ENCODE data around the gene SLC25A13. TPM values are rescaled to one million over a fixed set of nuclear protein-coding genes. Genes with fewer than 3 reads are reported as not detected.

SLC25A13 gene
- total RNA-seq, 1 donor from 2014 or later: 21.9 TPM

- Histone ChIP-seq H3K36me3 (ENCODE audit: control insufficient read depth in 3 of 3, insufficient read depth in 3 of 3, low read length in 3 of 3) (no peaks in the 10 kb centered on the region), H3K27me3 (ENCODE audit: control insufficient read depth in 3 of 3, insufficient read depth in 3 of 3, low read length in 3 of 3) (no peaks in the 10 kb centered on the region), H3K4me3 (ENCODE audit: low read length in 3 of 3) (no peak overlapping the region), H3K9ac (ENCODE audit: low read depth in 1 of 3, low read length in 3 of 3) (no peak overlapping the region), H3K9me3 (ENCODE audit: control insufficient read depth in 3 of 3, low read length in 3 of 3) (no peaks in the 10 kb centered on the region), H3K4me1 (ENCODE audit: control insufficient read depth in 3 of 3, insufficient read depth in 3 of 3, low read length in 3 of 3) (no peaks in the 10 kb centered on the region), H3K27ac (ENCODE audit: low read depth, low read length) (no peak overlapping the region)
These were observed 24.5 kb upstream of the SLC25A13 start for GRCh38 chr7:96346293-96346953.

- no peak overlapping the region for H3K9ac ChIP-seq (ENCODE audit: low read depth in 1 of 3, low read length in 3 of 3)
- no peaks in the 10 kb centered on the region for H3K4me1 ChIP-seq (ENCODE audit: control insufficient read depth in 3 of 3, insufficient read depth in 3 of 3, low read length in 3 of 3)
- H3K4me3 ChIP-seq (ENCODE audit: low read length in 3 of 3): no peak overlapping the region
- no peaks in the 10 kb centered on the region for H3K36me3 ChIP-seq (ENCODE audit: control insufficient read depth in 3 of 3, insufficient read depth in 3 of 3, low read length in 3 of 3)
- H3K27ac ChIP-seq (ENCODE audit: low read depth, low read length): no peak overlapping the region
- H3K27me3 ChIP-seq (ENCODE audit: control insufficient read depth in 3 of 3, insufficient read depth in 3 of 3, low read length in 3 of 3): no peaks in the 10 kb centered on the region
- H3K9me3 ChIP-seq (ENCODE audit: control insufficient read depth in 3 of 3, low read length in 3 of 3): no peaks in the 10 kb centered on the region
These were observed 22.3 kb upstream of the SLC25A13 start for GRCh38 chr7:96344236-96344635.

DNA sequence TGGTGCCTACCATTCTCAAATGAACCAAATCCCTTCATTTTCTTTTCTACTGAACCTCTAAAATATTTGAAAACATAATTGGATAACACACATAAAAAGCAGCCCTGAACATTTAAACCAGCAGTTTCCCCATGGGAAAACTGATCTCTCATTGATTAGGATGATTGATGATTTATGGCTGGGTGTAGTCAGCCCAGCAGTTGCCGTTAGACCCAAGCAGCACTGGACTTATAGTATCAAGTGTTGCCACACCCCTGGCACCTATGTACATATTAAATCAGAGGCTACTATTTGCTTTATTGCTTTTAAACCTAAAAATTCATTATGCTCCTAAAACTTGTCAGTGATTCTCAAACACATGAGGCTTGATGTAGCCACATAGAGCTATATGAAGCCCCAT is 20.2 kb upstream of the SLC25A13 start:
- H3K9ac ChIP-seq (ENCODE audit: low read depth in 1 of 3, low read length in 3 of 3): no peak overlapping the region
- H3K9me3 ChIP-seq (ENCODE audit: control insufficient read depth in 3 of 3, low read length in 3 of 3): no peaks in the 10 kb centered on the region
- H3K27ac ChIP-seq (ENCODE audit: low read depth, low read length): no peak overlapping the region
- H3K27me3 ChIP-seq (ENCODE audit: control insufficient read depth in 3 of 3, insufficient read depth in 3 of 3, low read length in 3 of 3): no peaks in the 10 kb centered on the region
- H3K4me1 ChIP-seq (ENCODE audit: control insufficient read depth in 3 of 3, insufficient read depth in 3 of 3, low read length in 3 of 3): no peaks in the 10 kb centered on the region
- no peak overlapping the region for H3K4me3 ChIP-seq (ENCODE audit: low read length in 3 of 3)
- no peaks in the 10 kb centered on the region for H3K36me3 ChIP-seq (ENCODE audit: control insufficient read depth in 3 of 3, insufficient read depth in 3 of 3, low read length in 3 of 3)

- no peaks in the 10 kb centered on the region for H3K27me3 ChIP-seq (ENCODE audit: control insufficient read depth in 3 of 3, insufficient read depth in 3 of 3, low read length in 3 of 3)
- no peaks in the 10 kb centered on the region for H3K9me3 ChIP-seq (ENCODE audit: control insufficient read depth in 3 of 3, low read length in 3 of 3)
- H3K4me1 ChIP-seq (ENCODE audit: control insufficient read depth in 3 of 3, insufficient read depth in 3 of 3, low read length in 3 of 3): no peaks in the 10 kb centered on the region
- no peaks in the 10 kb centered on the region for H3K36me3 ChIP-seq (ENCODE audit: control insufficient read depth in 3 of 3, insufficient read depth in 3 of 3, low read length in 3 of 3)
- H3K9ac ChIP-seq (ENCODE audit: low read depth in 1 of 3, low read length in 3 of 3): no peak overlapping the region
- H3K27ac ChIP-seq (ENCODE audit: low read depth, low read length): no peak overlapping the region
- H3K4me3 ChIP-seq (ENCODE audit: low read length in 3 of 3): no peak overlapping the region
These were observed 15.6 kb upstream of the SLC25A13 start for GRCh38 chr7:96337519-96337918.

- Histone ChIP-seq H3K27ac (ENCODE audit: low read depth, low read length) (no peak overlapping the region), H3K4me1 (ENCODE audit: control insufficient read depth in 3 of 3, insufficient read depth in 3 of 3, low read length in 3 of 3) (peaks cover 0 to 7% (median 6%) of the 10 kb centered on the region in 3 donors), H3K9ac (ENCODE audit: low read depth in 1 of 3, low read length in 3 of 3) (no peak overlapping the region), H3K27me3 (ENCODE audit: control insufficient read depth in 3 of 3, insufficient read depth in 3 of 3, low read length in 3 of 3) (no peaks in the 10 kb centered on the region), H3K9me3 (ENCODE audit: control insufficient read depth in 3 of 3, low read length in 3 of 3) (no peaks in the 10 kb centered on the region), H3K36me3 (ENCODE audit: control insufficient read depth in 3 of 3, insufficient read depth in 3 of 3, low read length in 3 of 3) (no peaks in the 10 kb centered on the region), H3K4me3 (ENCODE audit: low read length in 3 of 3) (no peak overlapping the region)
These were observed 10.4 kb upstream of the SLC25A13 start for GRCh38 chr7:96332325-96332724.

GRCh38 chr7:96331775-96332174 is 9.9 kb upstream of the SLC25A13 start:
- H3K4me3 ChIP-seq (ENCODE audit: low read length in 3 of 3): no peak overlapping the region
- no peak overlapping the region for H3K27ac ChIP-seq (ENCODE audit: low read depth, low read length)
- no peaks in the 10 kb centered on the region for H3K27me3 ChIP-seq (ENCODE audit: control insufficient read depth in 3 of 3, insufficient read depth in 3 of 3, low read length in 3 of 3)
- H3K36me3 ChIP-seq (ENCODE audit: control insufficient read depth in 3 of 3, insufficient read depth in 3 of 3, low read length in 3 of 3): no peaks in the 10 kb centered on the region
- H3K4me1 ChIP-seq (ENCODE audit: control insufficient read depth in 3 of 3, insufficient read depth in 3 of 3, low read length in 3 of 3): peaks cover 0 to 7% (median 6%) of the 10 kb centered on the region in 3 donors
- no peak overlapping the region for H3K9ac ChIP-seq (ENCODE audit: low read depth in 1 of 3, low read length in 3 of 3)
- no peaks in the 10 kb centered on the region for H3K9me3 ChIP-seq (ENCODE audit: control insufficient read depth in 3 of 3, low read length in 3 of 3)

DNA sequence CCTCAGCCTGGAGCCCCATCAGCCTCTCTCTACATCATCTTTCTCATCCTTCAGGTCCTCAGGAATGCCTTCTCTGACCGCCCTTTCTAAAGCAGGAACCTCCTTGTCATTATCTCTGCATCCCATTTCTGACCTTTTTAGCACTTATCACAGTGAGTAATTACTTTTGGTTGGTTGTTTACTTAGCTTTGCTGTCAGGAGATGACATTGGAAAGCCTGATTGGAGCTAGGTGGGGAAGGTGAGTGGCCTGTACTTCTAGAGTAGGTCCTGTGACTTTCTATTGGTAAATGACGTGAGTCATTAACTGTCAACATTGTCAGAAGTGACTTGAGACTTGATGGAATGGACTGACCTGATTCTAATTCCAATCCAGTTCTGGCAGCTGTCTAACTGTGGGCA is 9.3 kb upstream of the SLC25A13 start:
- H3K27ac ChIP-seq (ENCODE audit: low read depth, low read length): no peak overlapping the region
- H3K4me3 ChIP-seq (ENCODE audit: low read length in 3 of 3): no peak overlapping the region
- H3K27me3 ChIP-seq (ENCODE audit: control insufficient read depth in 3 of 3, insufficient read depth in 3 of 3, low read length in 3 of 3): no peaks in the 10 kb centered on the region
- H3K4me1 ChIP-seq (ENCODE audit: control insufficient read depth in 3 of 3, insufficient read depth in 3 of 3, low read length in 3 of 3): peaks cover 0 to 7% (median 6%) of the 10 kb centered on the region in 3 donors
- no peak overlapping the region for H3K9ac ChIP-seq (ENCODE audit: low read depth in 1 of 3, low read length in 3 of 3)
- H3K36me3 ChIP-seq (ENCODE audit: control insufficient read depth in 3 of 3, insufficient read depth in 3 of 3, low read length in 3 of 3): no peaks in the 10 kb centered on the region
- H3K9me3 ChIP-seq (ENCODE audit: control insufficient read depth in 3 of 3, low read length in 3 of 3): no peaks in the 10 kb centered on the region

DNA sequence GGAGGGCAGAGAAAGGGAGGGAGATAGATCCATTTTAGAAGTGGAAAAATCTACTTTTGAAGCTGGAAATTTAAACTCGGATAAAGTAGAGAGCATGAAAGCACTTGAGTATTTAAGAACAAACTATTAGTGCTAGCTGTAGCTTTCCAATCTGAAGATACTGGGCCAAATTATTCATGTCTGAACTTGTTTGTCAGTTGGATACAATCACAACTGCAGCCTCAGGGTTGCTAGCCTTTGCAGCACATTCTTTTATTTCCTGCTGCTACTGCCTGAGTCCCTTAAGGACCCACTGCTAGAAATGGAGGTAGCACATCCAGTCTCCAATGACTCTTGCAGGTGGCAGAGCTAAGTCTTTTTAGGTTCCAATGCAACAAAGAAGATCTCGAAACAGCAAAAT is 8.3 kb upstream of the SLC25A13 start:
- Histone ChIP-seq H3K4me3 (ENCODE audit: low read length in 3 of 3) (no peak overlapping the region), H3K4me1 (ENCODE audit: control insufficient read depth in 3 of 3, insufficient read depth in 3 of 3, low read length in 3 of 3) (peaks cover 0 to 7% (median 6%) of the 10 kb centered on the region in 3 donors), H3K9ac (ENCODE audit: low read depth in 1 of 3, low read length in 3 of 3) (no peak overlapping the region), H3K36me3 (ENCODE audit: control insufficient read depth in 3 of 3, insufficient read depth in 3 of 3, low read length in 3 of 3) (no peaks in the 10 kb centered on the region), H3K27ac (ENCODE audit: low read depth, low read length) (no peak overlapping the region), H3K27me3 (ENCODE audit: control insufficient read depth in 3 of 3, insufficient read depth in 3 of 3, low read length in 3 of 3) (no peaks in the 10 kb centered on the region), H3K9me3 (ENCODE audit: control insufficient read depth in 3 of 3, low read length in 3 of 3) (no peaks in the 10 kb centered on the region)

GRCh38 chr7:96329241-96329640 is 7.3 kb upstream of the SLC25A13 start:
- Histone ChIP-seq H3K9ac (ENCODE audit: low read depth in 1 of 3, low read length in 3 of 3) (no peak overlapping the region), H3K9me3 (ENCODE audit: control insufficient read depth in 3 of 3, low read length in 3 of 3) (no peaks in the 10 kb centered on the region), H3K27ac (ENCODE audit: low read depth, low read length) (no peak overlapping the region), H3K36me3 (ENCODE audit: control insufficient read depth in 3 of 3, insufficient read depth in 3 of 3, low read length in 3 of 3) (no peaks in the 10 kb centered on the region), H3K4me3 (ENCODE audit: low read length in 3 of 3) (no peak overlapping the region), H3K4me1 (ENCODE audit: control insufficient read depth in 3 of 3, insufficient read depth in 3 of 3, low read length in 3 of 3) (peaks cover 0 to 7% (median 6%) of the 10 kb centered on the region in 3 donors), H3K27me3 (ENCODE audit: control insufficient read depth in 3 of 3, insufficient read depth in 3 of 3, low read length in 3 of 3) (no peaks in the 10 kb centered on the region)

DNA sequence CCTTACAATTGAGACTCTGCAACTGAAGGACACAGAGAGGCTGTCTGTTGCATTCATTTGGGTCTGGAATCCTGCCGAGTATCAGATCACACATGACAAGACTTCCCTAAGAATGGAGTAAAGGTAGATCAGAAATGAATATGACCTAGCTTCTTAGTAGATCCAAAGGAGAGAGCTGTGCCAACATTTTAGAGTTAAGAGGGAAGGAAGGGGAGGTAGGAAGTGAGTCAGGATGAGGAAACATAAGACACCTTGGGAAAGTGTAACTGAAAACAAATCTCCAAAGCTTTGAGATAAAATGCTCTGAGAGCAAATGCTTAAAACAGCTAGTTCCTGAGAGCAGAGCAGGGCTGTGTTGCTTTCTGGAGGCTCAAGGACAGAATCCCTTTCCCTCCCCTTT is 6.1 kb upstream of the SLC25A13 start:
- H3K36me3 ChIP-seq (ENCODE audit: control insufficient read depth in 3 of 3, insufficient read depth in 3 of 3, low read length in 3 of 3): no peaks in the 10 kb centered on the region
- H3K9ac ChIP-seq (ENCODE audit: low read depth in 1 of 3, low read length in 3 of 3): no peak overlapping the region
- H3K27ac ChIP-seq (ENCODE audit: low read depth, low read length): no peak overlapping the region
- no peak overlapping the region for H3K4me3 ChIP-seq (ENCODE audit: low read length in 3 of 3)
- H3K9me3 ChIP-seq (ENCODE audit: control insufficient read depth in 3 of 3, low read length in 3 of 3): no peaks in the 10 kb centered on the region
- peaks cover 0 to 7% (median 6%) of the 10 kb centered on the region in 3 donors for H3K4me1 ChIP-seq (ENCODE audit: control insufficient read depth in 3 of 3, insufficient read depth in 3 of 3, low read length in 3 of 3)
- no peaks in the 10 kb centered on the region for H3K27me3 ChIP-seq (ENCODE audit: control insufficient read depth in 3 of 3, insufficient read depth in 3 of 3, low read length in 3 of 3)

Data from skeletal muscle tissue (tissue), 4 donors.